GM21786 (cell line): ENCODE measurements around the gene MRC1.

ENCODE experiments used
- ATAC-seq: cut with Tn5 transposase; IDR thresholded peaks from one replicate; pipeline ENCODE4 v1.9.1; 2021; ENCODE audit not compliant: unreplicated experiment

MRC1 gene

DNA sequence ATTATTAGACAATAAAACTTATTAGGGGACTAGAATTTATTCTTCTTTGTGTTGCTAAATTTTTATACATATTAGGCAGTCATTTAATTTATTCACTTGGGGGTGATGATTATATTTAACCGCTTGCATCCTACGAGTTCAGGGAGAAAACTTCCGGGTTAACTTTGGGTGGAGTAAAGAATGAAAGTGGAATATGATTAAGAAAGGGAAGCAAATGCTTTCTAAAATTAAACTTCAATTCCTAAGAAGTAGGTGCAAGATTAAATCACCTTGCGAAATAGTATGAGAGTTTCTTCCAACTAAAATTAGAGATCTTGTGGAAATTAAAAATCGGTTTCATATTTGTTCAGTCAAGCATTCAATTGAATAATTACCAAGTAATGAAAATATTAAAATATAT, 33.5 kb downstream of the MRC1 start:
- ATAC-seq = no peak

DNA sequence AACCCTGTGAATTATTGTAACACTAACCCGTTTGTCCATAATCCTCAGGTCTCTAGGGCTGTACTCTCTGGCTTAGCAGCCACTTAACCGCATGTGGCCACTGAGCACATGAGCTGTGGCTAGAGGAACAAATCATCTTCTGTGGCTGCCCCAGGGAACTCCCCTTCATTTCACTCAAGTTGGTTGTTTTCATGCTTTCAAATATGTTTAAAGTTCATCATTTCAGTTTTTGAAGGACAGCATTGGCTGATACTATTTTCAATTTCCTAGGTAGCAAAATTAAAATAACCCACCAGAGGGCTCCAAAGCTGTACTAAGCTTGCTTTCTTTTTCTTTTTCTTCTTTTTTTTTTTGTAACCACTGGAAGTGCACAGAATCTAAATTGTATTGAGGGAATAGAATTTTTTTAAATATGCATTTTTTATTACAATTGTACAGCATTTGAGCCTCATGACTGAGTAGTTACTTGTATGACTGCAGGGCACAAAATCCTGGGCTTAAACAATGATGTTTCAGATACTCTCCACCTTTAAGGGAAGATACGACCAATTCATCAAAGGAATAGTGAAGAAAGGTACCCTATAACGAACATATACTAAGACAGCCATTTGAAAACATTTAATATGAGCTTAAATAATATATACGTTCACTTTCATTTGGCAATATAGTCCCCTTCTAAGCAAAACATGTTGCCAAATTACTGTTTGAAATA, 38.6 kb downstream of the MRC1 start:
- no peak for ATAC-seq

DNA sequence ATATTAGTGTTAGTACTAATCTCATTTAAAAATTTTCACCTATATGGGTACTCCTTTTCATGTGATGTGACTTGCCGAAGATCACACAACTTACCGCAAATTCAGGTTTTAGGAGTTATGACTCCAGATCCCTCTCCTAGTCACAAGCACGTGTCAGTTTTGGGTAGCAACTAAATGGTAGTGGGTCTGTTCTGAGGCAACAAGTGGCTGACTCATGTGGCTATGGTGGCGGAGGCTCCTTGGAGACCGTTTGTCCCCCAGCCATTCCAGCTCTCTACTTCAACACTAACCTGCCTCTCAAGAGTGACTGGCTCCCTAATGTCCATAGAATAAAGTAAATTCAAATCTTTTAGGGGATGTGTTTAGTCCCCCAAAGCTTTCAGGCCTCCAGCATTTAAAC, 39.5 kb downstream of the MRC1 start:
- ATAC-seq = no peak

DNA sequence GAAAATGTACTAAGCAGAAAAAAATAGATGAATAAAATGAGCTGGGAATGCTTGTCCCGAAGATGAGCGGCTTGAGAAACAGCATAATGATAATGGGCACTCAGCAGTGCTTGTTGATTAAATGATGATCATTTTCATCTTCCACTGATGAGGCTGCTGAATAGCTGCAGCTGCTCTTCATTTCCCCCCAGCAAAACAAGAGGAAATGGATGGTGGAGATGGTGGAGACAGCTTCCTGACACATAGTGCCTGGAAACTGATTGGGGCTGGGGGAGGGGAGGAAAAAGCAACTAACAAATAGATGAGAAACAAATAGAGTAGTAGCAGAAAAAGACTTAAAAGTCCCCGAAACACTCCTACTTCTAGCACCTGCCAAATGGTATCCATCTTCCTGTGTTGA, 41.4 kb downstream of the MRC1 start:
- ATAC-seq = no peak

DNA sequence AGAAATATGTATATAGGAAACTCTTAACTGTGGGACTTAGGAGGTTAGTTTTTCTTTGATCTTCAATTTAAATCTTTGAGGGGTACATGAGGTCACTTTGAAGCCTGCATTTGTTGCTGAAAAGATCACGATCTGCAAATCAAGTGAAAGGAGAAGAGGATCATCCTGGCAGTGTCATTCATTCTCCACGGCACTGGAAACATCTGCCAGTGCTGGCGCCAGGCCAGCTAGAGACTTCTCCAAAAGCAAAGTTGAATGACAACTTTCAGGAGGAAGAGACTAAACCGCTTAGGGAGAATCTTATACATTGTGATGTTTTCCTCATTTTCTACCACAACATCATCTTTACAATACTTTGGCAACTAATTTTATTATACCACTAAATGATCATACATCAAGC, 42.5 kb downstream of the MRC1 start:
- ATAC-seq = no peak

DNA sequence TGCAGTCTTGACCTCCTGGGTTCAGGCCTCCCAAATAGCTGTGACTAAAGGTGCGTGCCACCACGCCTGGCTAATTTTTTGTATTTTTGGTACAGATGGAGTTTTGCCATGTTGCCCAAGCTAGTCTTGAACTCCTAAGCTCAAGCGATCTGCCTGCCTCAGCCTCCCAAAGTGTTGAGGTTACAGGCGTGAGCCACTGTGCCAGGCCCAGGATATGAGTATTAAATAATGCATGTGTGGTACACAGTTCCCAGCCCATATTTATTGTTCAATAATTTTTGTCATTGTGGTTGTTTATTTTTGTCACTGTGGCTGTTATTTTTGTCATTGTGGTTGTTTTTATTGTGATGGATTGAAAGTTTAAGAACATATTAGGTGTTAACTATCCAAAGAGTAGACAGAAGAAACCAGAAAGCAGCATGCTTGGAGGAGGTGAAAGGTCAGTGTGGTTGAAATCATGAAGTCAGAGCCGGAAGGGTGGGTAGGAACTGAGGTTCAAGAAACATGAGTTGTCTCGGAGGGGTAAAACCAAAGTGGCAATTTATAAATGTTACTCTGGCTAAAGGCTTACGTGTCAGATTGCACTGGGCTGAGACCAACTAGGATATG, 45.0 kb downstream of the MRC1 start:
- no peak for ATAC-seq

DNA sequence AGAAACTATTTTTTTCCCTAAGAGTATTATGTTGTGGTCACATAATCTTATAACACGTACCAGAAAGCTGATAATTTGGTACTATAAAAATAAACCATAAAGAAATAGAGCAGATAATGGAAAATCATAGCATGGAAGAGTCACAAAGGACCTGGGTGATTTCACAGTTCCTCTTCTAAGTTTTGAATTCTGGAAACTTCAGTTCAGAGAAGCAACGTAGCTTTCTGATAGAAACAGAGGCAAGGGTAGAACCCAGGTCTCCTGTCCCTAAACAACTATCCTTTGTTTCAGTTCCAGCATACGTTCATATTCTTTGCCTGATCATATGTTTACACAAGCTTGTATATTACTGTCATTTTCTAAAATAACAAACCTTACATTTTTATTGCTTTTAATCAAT, 47.9 kb downstream of the MRC1 start:
- ATAC-seq = no peak

DNA sequence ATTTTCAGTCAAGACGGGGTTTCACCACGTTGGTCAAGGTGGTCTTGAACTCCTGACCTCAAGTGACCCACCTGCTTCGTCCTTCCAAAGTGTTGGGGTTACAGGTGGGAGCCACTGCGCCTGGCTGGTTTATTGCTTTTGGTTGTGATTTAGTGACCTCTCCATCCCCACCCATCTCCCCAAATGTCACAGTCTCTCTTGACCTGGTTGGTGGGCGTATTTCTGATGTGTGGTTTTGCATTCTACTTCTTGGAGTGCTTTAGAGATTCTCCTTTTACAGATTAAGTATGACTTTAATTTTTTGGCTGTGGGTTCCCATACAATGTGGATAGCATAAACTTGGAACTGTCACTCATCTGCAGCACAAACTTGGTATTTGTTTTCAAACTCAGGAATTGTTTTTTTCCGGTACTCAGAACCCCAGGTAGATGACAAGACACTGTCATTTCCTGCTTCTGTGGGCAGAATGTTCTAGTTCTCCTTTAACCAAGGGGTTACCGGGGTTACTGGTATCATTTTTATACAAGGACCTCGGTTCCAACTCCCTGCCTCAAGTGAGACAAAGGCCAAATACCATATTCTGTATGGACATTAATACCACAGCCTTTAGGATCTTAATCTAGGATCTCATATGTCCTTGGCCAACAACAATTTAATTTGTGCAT, 50.5 kb downstream of the MRC1 start:
- ATAC-seq = no peak

DNA sequence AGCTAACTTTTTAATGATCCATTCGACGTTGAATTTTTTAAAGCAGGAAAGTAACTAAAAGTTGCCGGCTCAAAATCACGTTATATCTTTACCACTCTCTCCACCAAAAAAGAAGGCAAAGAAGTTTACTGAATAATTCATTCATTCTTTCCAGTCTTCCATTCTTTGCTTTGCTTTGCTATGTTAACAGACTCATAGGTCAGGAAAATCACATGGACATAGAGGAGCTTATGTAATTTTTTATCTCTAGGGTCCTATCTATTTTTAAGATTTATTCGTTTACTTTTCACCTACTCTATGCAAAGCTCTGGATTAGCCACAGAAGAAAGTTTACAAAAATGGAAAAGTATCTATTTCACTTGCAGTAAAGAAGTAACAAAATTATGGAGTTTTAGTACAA, 52.6 kb downstream of the MRC1 start:
- no peak for ATAC-seq

DNA sequence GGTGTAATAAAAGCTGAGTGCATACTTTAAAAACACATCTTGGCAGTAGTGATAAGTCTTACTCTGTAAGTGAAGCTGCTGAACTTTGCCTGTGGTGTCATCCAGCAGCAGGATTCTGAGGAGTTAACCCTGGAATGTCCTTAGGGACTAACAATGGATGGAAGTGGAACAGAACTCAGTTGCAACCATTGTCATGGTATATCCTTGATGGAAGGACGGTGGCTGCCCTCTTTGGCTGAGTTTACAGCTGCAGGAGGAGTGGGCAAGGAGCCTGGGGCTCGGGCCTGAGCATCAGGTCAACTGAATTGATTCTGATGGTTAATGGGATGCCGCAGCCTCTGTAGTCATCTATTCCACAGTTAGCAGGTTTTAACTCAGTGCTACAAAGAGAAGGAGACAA, 56.2 kb downstream of the MRC1 start:
- ATAC-seq = no peak

DNA sequence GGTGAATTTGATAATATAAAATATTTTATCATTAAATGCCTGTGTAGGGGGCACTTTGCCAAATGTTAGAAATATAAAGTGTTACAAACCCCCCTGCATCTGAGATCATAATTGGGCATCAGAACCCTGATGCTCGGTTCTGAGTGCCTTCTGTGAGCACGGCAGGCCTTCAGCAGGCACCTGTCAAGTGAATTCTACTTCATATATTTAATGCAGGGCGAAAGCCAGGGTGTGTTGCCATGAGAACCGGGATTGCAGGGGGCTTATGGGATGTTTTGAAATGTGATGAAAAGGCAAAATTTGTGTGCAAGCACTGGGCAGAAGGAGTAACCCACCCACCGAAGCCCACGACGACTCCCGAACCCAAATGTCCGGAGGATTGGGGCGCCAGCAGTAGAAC, 57.2 kb downstream of the MRC1 start:
- ATAC-seq = no peak

DNA sequence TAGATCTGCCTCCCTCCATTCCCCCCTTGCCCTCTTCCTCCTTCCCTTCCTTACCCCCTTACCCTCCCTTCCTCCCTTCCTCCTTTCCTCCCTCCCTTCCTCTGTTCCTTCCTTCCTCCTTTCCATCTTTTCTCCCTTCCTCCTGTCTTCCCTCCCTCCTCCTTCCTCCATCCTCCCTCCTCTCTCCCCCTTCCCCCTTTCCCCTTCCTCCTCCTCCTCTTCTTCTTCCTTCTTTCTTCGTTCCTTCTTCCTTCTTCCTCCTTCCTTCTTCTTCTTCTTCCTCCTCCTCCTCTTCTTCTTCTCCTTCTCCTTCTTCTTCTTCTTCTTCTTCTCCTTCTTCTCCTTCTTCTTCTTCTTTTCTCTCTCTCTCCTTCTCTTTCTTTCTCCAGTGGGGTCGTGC, 57.9 kb downstream of the MRC1 start:
- ATAC-seq = no peak

DNA sequence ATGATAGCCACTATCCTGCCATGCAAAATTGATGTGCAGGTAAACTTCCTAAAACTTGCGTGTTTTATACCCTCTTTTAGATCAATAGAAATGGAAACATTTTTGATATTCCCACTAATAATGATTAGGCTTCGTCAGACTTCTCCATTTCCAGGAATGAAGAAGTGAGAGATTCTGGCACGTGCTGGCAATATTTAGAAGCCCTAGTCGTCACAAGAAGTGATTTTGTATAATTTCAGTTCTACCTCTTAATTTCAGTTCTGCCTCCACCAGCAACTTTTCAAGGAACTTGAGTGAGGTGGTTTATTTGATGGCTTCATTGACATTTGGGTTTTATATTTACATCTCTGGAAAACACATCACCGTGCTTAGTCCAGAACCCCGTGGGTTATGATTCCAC, 61.9 kb downstream of the MRC1 start:
- no peak for ATAC-seq

DNA sequence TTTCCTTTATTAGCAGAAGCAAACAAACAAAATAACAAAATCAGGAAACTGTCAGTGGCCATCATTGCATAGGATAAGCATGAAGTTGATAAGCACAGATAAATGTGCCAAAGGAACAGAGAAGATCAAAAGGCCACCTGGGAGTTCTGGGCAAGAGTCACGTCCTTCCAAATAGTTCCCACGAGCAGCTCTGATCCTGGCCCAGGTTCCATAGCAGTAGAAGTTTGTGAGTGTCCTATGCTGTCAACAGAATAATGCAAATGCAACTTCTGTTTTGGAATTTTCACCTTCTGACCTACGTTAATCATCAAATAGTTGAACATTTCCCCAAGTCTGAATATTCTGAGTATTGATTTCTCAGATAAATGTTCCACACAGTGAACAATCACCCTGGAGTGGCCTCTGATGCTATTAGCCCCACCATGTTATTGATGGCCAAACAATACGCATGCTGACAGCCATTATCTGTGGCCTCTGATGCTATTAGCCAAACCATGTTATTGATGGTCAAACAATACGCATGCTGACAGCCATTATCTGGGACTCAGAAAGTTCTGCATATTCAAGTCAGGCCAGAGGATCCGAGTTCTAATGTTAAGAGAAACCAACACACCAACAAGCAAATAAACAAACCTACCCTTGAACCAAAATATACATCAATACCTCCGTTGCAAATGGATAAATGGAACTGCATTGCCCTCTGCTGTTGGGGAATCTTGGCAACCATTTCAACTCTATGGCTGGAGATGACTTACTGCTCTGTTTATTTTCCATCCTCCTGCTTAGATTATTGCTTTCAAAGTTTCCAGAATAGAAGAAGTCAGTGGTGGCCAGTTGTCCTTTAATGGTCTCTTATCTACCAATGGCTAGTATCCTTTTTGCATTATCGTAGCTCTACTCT, 63.3 kb downstream of the MRC1 start:
- ATAC-seq = no peak

DNA sequence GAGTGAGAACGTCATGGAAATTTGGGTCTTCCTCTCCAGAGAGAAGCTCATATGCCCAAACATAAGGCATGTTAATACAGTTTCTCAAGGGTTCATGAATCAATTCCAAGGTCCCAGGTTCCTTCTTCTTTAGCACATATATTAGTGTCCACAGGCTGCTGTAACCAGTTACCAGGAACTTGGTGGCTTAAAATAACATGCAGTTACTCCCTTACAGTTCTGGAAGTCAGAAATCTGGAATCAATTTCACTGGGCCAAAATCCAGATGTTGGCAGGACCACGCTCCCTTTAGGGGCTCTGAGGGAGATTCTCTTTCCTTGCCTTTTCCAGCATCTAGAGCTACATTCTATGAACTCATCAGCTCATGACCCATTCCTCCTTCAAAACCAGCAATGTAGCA, 64.8 kb downstream of the MRC1 start:
- ATAC-seq = no peak

DNA sequence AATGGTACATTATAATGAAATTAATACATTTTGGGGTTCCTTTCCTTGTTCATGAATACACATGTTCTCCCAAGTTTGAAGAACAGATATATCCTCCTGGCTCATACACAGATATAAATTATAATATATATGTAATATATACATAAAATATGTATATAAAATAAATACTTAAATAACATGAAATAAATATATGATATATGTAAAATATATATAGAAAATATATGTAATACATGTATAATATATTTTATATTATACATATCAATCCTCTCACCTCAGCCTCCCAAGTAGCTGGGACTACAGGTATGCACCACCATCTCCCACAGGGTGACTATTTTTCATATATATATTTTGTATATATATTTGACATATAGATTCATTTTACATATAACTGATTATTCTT, 68.0 kb downstream of the MRC1 start:
- ATAC-seq = no peak

DNA sequence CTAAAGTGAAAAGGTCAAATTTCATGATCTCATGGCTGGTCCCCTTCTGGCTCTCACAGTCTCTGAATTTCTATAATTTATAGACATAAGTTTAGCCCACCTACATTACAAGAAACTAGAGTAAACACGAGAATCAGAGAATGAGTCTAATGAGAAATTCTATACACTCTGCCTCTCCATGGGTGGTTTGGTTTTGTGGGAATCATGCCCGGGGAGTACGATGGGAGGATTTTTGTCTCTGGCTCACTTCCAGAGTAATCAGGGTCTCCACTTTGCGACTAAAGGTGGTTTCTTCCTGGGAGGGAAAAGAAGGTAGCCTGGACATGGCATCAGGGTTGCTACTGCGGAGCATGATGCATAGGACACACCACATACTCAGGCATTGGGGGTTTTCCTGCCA, 69.7 kb downstream of the MRC1 start:
- no peak for ATAC-seq

DNA sequence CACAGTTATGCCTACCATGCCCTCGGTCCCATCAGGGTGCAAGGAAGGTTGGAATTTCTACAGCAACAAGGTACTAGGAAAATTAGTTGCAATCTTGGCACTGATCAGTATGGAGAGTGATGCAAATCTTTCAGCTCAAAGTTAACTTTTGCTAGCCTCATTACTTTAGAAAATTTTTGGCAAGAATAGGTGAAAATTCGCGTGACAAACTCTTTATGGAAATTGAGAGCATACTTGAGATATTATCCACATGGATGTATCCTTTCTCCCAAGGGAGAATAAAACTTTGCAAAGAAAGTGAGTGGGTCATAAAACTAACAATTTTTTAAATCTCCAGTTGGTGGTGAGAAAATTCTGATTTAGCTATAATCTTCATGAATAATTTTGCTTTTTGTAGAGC, 71.5 kb downstream of the MRC1 start:
- ATAC-seq = no peak

DNA sequence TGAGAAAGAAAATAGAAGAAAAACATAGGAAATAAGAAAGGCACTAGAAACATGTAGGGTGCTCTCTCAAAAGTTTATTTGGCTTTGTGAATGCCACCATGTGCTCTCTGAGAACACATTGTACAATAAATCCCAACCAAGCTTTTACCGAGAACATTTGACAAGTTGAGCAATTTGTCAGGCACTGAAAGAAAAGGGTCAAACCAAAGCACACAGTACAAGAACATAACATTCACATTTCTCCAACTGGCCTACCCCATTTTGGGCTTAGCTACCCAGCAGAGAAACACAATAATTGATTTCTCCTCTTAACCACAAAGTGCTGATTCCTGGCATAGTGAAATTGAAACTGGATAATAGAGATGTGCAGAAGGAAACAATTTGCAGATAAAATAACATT, 73.4 kb downstream of the MRC1 start:
- ATAC-seq = no peak

DNA sequence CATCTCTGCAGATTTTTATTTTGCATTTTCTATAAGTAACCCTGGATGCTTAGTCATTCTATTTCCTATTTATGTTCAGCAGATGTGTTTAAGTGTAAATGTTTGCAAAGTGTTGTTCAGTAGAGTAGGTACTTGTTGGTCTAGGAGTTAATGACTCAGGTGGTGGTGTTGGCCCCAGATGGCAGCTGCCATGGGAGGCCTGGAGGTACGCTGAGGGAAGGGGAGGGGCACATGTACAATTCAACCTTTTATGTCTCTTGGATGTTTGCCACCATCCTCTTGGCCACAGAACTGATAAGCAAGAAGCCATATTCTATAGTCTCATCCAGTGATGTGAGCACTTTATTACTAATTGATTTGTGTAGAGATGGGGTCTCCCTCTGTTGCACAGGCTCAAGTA, 74.5 kb downstream of the MRC1 start:
- no peak for ATAC-seq

DNA sequence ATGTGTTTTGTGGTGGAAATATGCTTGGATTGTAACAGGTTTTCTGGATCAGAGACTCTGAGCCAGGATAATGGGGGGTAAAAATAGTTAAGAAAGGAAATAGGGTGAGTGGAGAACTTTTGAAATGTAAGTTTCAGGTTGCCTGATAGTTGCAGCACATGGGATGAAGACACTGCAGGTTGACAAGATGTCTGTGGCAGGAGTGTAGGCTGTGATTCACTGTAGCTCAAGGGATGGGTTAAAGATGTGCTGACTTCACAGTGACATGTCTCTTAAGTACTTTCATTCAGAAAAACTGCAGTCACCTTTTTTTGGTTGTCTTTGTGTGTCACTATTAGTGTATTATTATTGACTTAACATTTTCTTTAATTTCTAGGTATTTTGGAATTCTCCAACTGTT, 79.0 kb downstream of the MRC1 start:
- no peak for ATAC-seq

DNA sequence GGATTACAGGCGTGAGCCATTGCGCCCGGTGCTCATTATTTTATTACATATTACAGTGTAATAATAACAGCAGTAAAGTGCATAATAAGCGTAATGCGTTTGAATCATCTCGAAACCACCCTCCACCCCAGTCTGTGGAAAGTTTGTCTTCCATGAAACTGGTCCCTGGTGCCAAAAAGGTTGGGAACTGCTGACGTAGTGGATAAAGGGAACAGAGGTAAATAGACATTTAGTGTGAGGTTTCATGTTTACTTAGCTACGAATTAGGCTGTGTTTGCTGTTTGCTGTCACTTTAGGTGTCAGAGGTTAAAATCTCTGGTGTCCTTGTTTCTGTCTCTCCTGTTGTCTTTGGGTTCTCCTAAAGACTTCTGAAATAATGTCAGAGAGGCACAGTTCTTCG, 82.3 kb downstream of the MRC1 start:
- no peak for ATAC-seq
